Testis (tissue), 2 donors: ENCODE results near the gene MPV17.

Source experiments
- CTCF ChIP-seq, 3 experiments: fragments of 450-650 bp in 2 of 3; fragments of 200-600 bp in 1 of 3; sonication (generic) in 1 of 3; IDR thresholded peaks; one replicate each; pipeline ENCODE4 v1.5.1; 2016 to 2019; ENCODE audit warnings: antibody characterized with exemption in 3 of 3, mild to moderate bottlenecking in 2 of 3, moderate library complexity in 1 of 3
- POLR2A ChIP-seq: fragments of 450-650 bp; IDR thresholded peaks from one replicate; pipeline ENCODE4 v1.6.1; 2017; ENCODE audit warnings: antibody characterized with exemption, mild to moderate bottlenecking, moderate library complexity

GRCh38 chr2:27290549-27290948 is 32.3 kb downstream of the MPV17 start:
- TF ChIP-seq CTCF (IDR thresholded peaks at IDR 0.05) (no peak), POLR2A (no peak)
